Stimulated activated CD8-positive, alpha-beta memory T cell treated with anti-CD3 and anti-CD28 coated beads, Interleukin-15, amount 100 ng/mL, for 4 hours (primary cell): ENCODE data around the gene HPCAL1.
"Not testable (repeated sequence)": the region's sequence is repeated elsewhere in the genome, so short reads cannot be mapped to it uniquely, and the experiment has no call there.

Experiments used
- DNase-seq, 2 donors: peaks; one replicate each; pipeline ENCODE4 v3.0.0-alpha.2; 2020; ENCODE audit warnings: low read depth in 2 of 2

The HPCAL1 gene

DNA sequence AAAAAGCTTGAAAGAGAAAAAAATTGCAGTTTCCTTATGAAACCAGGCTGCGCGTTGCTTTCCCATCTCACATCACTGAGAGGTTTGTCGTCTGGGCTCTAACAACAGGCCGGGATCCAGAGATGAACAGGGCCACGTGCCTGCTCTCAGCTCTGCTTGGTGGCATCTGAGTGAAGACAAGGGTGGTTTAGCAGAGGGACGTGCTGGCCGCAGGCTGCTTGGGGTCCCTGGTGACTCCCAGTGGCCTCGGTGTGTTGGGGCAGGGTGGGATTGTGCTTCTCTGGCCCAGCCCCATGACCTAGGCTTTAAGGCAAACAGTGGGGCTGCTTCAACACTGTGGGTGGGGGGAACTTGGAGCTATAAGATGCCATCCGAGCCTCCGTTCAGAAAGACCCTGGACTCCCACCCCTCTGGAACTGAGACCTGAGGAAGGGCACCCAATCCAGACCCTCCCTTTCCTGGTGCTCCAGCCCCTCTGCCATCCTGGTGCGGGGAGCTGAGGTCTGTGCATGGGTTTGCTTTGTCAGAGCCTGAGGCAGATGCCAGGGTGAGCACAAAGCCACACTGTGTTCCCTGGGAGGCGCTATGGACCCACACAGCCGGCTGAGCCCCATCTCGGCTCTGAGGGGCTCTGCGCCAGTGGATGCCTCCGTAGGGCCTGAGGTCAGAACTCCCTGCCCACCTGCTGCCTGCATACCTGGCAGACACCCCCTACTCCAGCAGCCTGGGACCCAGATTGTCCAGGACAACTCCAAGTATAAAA, 18.4 kb upstream of the HPCAL1 start:
- DNase-seq: no peak

DNA sequence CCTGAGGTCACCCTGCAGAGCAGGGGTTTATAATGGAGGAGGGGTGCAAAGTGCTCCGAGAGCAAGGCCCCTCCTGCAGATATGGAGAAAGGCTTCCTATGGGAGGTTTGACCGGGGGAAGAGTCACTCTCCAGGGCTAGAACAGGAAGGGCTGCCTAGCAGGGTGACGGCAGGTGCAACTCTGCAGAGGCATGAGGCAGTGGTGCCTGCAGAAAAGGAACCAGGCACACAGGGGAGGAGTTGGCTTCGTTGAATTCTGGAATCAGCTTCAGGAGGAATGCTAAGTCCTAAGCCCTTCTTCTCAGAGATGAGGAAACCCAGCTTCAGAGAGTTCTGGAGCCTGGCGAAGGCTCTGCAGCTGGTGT, 17.5 kb upstream of the HPCAL1 start:
- no peak for DNase-seq

DNA sequence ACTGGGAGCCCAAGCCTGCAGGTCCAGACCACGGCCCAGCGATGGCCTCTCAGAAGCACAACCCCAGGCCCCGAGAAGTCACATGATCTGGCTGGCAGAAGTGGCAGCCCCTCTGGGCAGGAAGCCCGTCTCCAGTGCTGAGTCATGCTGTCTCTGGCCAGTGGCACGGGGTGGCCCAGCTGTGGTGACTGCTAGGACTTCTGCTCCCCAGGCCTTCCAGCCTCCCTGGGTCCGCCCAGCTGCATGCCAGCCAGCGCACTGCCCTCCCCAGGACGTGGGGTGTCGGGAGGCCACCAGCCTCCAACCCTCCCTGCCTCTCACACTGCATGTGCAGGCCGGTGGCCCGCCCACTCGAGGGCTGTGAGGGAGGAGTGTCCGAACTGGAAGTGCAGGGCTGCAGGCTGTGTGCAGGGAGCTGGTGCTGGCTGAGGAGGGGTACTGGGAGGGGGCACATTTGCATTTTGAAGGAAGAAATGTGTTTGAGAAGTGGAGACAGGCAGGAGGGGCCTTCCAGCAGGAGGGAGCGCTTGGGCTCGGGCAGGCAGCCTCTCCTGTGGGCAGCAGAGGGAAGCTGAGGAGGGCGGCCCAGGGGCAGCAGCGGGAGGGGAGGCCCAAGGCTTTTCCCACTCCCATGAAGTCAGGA, 17.0 kb upstream of the HPCAL1 start:
- no peak for DNase-seq

DNA sequence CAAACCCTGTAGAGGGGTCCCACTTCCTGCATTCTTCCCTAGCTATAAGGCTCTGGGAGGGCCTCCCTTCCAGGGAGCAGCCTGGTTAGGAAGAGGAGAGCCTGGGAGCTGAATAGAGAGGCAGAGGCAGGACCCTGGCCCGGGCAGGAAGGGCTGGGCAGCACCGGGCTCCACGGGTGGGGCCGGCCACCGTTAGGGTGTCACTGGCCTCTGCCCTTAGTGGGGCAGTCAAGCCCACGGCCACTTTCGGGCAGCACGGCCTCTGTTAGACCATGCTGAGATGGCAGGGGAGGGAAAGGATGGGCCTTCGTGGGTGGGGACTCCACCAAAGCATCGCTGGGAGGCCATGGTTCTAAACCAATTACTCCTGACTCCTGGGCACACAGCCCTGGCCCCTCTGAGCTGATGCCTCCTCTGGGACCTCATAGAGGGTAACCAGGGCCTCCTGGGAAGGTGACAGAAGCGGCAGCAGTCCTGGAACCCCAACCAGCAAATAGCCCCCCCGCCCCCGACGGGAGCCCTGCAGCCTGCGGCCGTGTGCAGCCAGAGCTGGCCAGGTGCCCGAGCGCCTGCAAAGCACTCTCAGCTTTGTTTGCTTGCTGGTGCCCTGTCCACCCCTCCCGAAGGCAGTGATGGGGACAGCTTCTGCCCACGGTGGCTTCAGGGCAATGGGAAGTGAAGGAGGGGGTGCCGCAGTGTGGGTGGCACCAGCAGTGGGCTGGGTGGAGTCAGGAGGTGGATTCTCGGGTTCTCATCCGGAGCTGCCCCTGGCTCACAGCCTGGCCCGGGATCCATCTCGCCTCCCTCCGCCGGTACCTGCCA, 16.3 kb upstream of the HPCAL1 start:
- no peak for DNase-seq

DNA sequence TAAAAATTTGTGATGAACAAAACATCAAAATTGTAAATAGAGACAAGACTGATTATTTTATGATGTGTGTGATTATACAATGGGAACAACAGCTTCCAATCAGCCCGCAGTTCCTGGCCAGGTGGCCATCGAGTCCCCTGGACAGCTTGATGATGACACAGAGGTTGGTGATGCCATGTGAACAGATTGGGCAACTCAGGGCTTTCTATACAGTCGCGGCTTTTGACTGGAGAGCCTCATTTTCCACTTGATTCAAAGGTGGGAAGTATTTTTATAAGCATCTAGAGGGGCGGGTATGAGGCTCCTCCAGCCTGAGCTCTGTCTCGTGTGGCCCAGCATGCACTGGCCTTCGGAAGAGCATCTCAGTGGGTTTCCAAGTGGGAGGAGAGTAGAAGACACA, 14.9 kb upstream of the HPCAL1 start:
- no peak for DNase-seq

DNA sequence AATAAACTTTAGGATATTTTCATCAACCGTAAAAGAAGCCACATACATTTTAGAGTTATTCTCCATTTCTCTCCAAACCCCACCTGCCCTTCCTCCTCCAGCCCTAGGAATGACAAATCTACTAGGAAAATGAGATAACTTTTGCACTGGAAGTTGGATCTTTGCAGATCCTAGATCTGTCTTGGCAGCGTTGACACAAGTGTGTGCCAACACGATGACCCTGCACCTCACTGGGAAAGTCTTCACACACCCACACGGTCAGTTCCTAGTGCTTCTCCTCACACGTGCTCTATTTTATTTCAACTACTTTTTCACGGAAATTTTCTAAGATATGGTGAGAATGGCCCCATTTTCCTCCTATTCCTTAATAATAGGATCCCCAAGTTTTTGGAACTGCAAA, 14.1 kb upstream of the HPCAL1 start:
- no peak for DNase-seq

DNA sequence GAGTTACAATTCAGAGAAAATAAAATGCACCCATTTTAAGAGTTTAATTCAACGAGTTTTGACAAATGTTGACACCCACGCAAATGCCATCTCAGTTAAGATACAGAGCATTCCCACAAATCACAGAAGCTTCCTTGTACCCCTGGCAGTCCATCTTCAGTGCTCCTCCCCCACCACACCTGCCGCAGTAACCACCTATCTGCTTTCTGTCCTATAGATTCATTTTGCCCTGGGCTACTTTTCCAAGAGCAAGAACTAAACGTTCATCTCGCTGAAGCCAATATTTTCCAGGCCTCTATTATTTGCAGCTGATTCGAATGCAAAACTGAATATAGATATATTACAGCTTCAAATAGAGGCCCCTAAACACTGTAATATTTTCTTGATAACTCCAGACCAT, 13.4 kb upstream of the HPCAL1 start:
- DNase-seq: no peak

DNA sequence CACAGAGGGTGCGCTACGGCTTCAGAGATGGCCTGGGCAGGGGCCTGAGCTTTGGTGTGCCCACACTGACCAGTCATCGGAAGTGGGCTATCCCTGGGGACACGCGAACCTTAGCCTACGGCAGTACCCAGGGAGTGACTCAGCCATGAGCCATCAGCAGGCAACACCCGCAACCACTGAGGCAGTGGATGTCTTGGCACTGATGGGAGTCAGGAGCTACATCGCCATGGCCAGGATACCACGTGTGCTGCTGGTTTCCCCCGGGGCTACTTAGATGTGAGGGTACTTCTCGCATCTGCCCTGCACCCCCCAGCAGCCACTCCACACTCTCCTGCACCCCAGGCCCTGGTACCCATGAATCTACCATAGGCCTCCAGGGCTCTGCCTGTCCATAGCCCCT, 12.8 kb upstream of the HPCAL1 start:
- no peak for DNase-seq

DNA sequence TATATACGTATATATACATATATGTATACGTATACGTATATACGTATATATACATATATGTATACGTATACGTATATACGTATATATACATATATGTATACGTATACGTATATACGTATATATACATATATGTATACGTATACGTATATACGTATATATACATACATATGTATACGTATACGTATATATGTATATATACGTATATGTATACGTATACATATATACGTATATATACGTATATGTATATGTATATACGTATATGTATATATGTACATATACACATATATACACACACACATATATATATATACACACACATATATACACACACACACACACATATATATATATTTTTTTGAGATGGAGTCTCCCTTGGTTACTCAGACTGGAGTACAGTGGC, 11.3 kb upstream of the HPCAL1 start:
- not testable (repeated sequence) for DNase-seq

DNA sequence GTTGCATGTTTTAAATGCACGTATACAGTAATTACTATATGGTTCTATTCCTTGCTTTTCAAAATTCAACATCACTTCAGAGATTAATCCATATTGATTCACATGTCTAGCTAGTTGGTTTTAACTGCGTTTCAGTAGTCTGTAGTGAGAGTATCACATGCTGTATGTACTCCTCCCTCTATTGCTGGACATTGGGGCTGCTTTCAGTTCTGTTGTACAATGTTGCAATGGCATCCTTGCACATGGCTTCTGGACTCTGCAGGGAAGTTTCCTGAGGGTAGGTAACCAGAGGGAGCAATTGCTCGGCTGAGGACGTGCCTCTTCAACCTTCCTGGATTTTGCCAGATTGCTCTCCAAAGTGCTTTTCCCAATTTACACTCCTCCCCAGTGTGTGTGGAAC, 10.7 kb upstream of the HPCAL1 start:
- no peak for DNase-seq

DNA sequence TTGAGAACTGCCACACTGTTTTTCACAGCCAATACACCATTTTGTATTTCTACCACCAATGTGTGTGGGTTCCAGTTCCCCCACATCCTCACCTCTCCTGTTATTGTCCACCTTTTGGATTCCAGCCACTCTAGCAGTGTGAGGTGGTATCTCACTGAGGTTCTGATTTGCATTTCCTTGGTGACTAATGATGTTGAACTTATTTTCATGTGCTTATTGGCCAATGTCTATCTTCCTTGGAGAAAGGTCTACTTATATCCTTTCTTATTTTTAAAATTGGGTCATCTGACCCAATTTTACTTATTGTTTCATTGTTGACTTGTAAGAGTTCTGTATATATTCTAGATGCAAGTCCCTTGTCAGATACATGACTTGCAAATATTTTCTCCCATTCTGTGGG, 9.1 kb upstream of the HPCAL1 start:
- no peak for DNase-seq

DNA sequence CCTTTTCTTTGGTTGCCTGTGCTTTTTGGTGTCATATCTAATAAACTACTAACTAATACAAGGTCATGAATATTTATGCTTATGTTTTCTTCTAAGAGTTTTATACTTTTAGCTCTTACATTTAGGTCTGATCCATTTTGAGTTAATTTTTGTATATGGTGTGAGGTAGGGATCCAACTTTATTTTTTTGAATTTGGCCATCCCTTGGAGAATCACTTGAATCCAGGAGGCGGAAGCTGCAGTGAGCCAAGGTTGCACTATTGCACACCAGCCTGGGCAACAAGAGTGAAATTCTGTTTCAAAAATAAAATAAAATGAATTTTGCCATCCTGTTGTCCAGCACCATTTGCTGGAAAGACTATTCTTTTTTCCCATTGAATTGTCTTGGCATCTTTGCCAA, 8.6 kb upstream of the HPCAL1 start:
- no peak for DNase-seq

DNA sequence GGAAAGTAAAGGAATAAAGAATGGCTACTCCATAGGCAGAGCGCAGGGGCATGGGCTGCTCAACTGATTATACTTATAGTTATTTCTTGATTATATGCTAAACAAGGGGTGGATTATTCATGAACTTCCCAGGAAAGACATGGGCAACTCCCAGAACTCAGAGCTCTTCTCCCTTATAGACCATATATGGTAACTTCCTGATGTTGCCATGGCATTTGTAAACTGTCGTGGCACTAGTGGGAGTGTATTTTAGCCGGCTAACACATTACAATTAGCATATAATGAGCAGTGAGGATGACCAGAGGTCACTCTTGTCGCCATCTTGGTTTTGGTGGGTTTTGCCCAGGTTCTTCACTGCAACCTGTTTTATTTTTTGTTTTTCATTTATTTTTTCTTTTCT, 7.1 kb upstream of the HPCAL1 start:
- DNase-seq: not testable (repeated sequence)

DNA sequence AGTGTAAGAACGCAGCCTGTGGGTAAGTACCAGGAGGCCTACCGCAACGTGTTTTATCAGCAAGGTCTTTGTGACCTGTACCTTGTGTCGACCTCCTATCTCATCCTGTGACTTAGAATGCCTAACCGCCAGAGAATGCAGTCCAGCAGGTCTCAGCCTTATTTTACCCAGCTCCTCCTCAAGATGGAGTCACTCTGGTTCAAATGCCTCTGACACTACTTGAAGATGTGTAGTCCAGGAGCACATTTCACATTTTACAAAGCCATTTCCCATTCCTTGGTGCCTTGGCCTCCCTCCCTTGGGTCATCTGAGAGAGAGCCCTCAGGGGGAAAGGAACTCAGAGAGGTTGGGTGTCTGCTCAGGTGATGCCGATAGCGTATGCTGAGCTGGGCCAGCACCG, 6.6 kb upstream of the HPCAL1 start:
- DNase-seq: no peak

DNA sequence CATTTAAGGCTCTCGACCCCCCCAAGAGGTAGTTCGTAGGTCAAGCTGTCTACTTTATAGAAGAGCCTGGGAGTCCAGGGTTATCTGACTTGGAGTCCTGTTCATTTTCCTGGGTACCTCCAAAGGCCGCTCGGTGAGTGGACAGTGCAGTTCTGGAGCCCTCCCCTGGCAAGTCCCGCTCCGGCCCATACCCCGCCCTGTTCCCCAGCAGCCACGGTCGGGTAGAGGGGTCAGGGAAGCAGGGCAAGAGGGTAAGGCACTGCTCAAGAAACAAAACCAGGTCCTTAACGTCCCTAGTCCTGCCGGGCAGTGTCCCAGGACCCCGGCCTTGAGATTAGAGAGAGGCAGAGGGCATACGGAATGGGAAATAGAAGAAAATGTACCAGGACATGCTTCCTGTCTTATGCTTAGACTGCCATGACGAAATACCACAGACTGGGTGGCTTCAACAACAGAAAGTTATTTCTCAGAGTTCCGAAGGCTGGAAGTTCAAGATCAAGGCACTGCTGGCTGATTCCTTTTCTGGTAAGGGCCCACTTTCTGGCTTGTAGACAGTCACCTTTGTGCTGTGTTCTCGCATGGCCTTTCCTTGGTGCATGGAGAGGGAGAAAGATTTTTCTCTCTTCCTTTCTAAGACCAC, 5.4 kb upstream of the HPCAL1 start:
- DNase-seq: no peak

DNA sequence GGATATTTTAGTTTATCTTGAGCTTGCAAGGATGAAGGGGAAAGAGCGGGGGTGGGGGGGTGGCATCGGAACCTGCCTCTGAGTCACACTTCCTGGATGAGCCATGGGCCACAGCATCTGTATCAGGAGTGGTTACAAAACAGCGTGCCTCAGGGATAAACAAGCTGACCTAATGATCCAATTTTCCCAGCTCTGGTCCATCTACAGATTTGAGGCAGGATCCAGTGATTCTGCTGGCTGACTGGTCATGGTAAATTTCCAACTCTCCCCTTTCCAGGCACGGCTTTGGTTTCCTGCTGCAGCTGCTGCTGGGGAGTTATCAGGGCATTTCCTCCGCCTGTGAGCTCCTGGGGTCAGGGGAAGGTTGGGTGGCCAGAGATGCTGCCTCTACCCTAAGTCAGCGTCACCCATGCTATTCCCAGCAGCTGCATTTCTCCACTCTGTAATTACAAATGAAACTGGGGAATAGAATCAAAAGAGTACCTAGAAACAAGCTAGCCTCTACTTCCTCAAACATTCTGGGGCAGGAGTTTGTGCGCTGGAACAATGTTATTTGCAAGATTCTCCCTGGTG, 4.7 kb upstream of the HPCAL1 start:
- peak; percentile 37 to 48 for DNase-seq

DNA sequence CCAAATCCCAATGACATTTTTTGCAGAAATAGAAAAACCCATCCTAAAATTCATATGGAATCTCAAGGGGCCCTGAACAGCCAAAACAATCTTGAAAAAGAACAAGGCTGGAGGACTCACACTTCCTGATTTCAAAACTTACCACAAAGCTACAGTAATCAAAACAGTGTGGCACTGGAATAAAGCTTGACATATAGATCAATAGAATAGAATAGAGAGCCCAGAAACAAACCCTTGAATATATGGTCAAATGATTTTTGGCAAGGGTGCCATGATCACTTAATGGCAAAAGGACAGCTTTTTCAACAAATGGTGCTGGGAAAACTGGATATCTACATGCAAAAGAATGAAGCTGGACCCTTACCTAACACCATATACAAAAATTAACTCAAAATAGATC, 3.9 kb upstream of the HPCAL1 start:
- DNase-seq: not testable (repeated sequence)

DNA sequence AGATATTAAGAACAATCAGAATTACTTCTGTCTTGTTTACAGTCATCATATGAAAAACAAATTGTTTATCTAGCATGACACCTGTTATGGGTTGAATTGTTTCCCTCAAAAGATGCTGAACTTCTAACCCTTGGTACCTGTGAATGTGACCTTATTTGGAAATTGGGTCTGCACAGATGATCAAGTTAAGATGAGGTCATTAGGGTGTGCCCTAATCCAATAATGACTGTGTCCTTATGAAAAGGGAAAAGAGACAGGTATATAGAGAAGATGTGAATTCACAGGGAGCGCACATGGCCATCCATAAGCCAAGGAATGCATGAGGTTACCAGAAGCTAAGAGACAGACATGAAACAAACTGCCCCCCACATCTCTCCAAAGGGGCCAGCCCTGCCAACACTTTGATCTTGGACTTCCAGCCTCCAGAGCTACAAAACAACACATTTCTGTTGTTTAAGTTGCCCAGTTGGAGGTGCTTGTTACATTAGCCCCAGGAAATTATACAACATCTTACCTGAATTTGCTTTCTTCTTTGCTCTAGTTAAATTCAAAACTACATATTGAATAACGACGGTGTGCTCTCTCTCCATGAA, 2.3 kb upstream of the HPCAL1 start:
- no peak for DNase-seq

DNA sequence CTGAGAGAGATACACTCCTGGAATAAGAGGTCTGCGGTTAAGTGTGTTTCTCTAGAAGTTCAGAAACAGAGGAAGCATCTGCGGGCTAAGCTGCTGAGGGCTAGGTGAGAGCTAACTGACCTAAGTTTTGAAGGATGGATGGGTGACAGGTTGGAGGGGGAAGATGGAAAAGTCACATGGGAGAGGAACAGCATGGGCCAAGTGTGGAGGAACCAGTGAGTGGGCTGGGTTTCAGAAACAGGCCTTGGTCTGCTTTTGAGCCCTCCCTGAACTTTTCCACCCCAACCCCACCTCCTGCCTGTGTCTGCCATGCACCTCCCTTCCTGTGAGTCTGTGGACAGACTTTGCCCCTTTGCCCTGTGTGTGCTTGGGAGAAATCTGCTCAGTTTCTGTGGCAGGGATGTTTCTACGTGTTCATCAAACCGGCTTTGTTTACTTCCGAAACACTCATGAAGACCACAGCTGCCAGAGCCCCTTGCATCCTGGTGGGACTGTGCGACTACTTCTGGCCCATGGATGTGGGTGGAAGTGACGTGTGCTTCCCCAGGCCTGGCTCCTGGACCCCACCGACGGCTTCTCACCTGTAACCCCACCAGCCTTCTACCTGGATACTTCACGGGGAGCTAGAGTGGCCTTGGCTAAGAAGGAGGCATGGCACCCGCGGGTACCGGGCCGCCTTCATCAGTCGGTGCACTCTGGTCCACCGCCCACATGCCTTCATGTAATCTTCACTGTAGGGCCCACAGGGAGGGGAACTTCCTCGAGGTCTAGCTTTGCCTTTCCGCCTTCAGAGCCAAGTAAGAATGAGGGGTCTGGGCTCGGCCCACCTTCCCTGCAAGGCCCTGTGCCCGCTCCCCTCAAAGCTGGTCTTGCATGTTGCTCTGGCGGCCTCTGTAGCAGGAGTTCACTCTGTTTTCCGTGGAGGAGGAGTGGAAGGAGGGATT, 1.4 kb upstream of the HPCAL1 start:
- no peak for DNase-seq

DNA sequence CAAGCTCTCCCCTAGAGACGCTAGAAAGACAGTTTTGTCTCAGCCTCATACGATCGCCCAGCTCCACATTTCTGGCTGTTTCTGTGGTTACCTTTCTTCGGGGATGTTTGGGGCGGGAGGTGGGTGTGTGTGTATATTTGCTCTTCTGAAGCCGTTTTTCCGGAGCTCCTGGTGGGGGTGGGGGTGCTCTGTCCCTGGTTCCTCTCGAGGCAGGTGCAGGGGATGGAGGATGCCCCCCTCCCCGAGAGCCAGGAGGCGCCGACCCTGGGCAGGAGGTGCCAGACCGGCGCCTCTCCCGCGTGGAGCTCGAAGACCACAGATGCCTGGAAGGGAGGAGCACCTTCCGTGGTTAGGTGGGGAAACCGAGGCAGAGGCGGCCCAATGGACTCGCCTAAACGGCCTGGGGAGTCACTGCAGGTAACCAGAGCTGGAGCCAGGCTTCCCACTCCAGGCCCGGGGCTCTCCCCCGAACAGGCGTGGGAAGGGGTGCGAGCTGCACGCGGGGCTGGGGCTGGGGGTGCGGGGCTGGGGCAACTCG, 694 bp upstream of the HPCAL1 start:
- no peak for DNase-seq
